Activated naive CD8-positive, alpha-beta T cell treated with anti-CD3 and anti-CD28 coated beads, Interleukin-2, amount 50 U/mL, for 24 hours (primary cell): ENCODE data around the gene CCNI.
A peak's percentile ranks its signal among the peaks of the same experiment; 100 is the strongest.

ENCODE experiments used
- ATAC-seq: fragments of 150-1000 bp; cut with Tn5 transposase; one replicate; pipeline ENCODE4 v1.10.0; 2021
- DNase-seq: peaks from one replicate; pipeline ENCODE4 v3.0.0; 2021
- H3K27ac Mint-ChIP-seq: one replicate; pipeline ENCODE4 v1.8.0; 2021; ENCODE audit warnings: mild to moderate bottlenecking, mixed read lengths
- H3K27me3 Mint-ChIP-seq: one replicate; pipeline ENCODE4 v1.8.0; 2021; ENCODE audit warnings: mixed read lengths
- H3K36me3 Mint-ChIP-seq: one replicate; pipeline ENCODE4 v1.8.0; 2021; ENCODE audit warnings: low read depth, mixed read lengths
- H3K4me1 Mint-ChIP-seq: one replicate; pipeline ENCODE4 v1.8.0; 2021; ENCODE audit warnings: mixed read lengths
- H3K4me3 Mint-ChIP-seq: one replicate; pipeline ENCODE4 v1.8.0; 2021; ENCODE audit warnings: mild to moderate bottlenecking, moderate library complexity, mixed read lengths
- H3K9me3 Mint-ChIP-seq: one replicate; pipeline ENCODE4 v1.8.0; 2021; ENCODE audit warnings: mixed read lengths

Gene CCNI

GRCh38 chr4:77075869-77076799 is at the start of gene CCNI:
CCNI (minus strand) TSS chr4:77075989; CDS start chr4:77066362, 9,627 bp downstream.
- H3K4me1 Mint-ChIP-seq, result peaks cover 60% of the 10 kb centered on the region
- H3K27ac Mint-ChIP-seq, result peak within 1 kb of the TSS; percentile 99
- DNase-seq (peak; percentile 95), ATAC-seq (peak; percentile 74)
- peaks cover 22% of the 10 kb centered on the region for H3K36me3 Mint-ChIP-seq
- peaks cover 6% of the 10 kb centered on the region for H3K27me3 Mint-ChIP-seq
- no peaks in the 10 kb centered on the region for H3K9me3 Mint-ChIP-seq
- H3K4me3 Mint-ChIP-seq, result no peak within 1 kb of the TSS

- peaks cover 4% of the 10 kb centered on the region for H3K9me3 Mint-ChIP-seq
- H3K27ac Mint-ChIP-seq, result no peak overlapping the region
- ATAC-seq (no peak), DNase-seq (no peak)
- peaks cover 15% of the 10 kb centered on the region for H3K4me1 Mint-ChIP-seq
- no peak overlapping the region for H3K4me3 Mint-ChIP-seq
- H3K27me3 Mint-ChIP-seq, result no peaks in the 10 kb centered on the region
- no peaks in the 10 kb centered on the region for H3K36me3 Mint-ChIP-seq
These were observed 48.8 kb upstream of the CCNI start for GRCh38 chr4:77124576-77124975.

- ATAC-seq (no peak), DNase-seq (no peak)
- H3K4me3 Mint-ChIP-seq, result no peak overlapping the region
- no peaks in the 10 kb centered on the region for H3K27me3 Mint-ChIP-seq
- H3K4me1 Mint-ChIP-seq, result peaks cover 15% of the 10 kb centered on the region
- no peaks in the 10 kb centered on the region for H3K36me3 Mint-ChIP-seq
- H3K9me3 Mint-ChIP-seq, result no peaks in the 10 kb centered on the region
- H3K27ac Mint-ChIP-seq, result no peak overlapping the region
These were observed 47.6 kb upstream of the CCNI start for GRCh38 chr4:77123411-77123810.

GRCh38 chr4:77122656-77123055 is 46.9 kb upstream of the CCNI start:
- Mint-ChIP-seq H3K27ac (no peak overlapping the region), H3K36me3 (no peaks in the 10 kb centered on the region), H3K9me3 (no peaks in the 10 kb centered on the region), H3K27me3 (no peaks in the 10 kb centered on the region), H3K4me1 (peaks cover 10% of the 10 kb centered on the region), H3K4me3 (no peak overlapping the region)
- no peak for DNase-seq
- no peak for ATAC-seq

GRCh38 chr4:77121736-77122240 is 46.0 kb upstream of the CCNI start:
- Mint-ChIP-seq H3K4me1 (peaks cover 3% of the 10 kb centered on the region), H3K36me3 (no peaks in the 10 kb centered on the region), H3K4me3 (no peak overlapping the region), H3K27me3 (no peaks in the 10 kb centered on the region), H3K27ac (no peak overlapping the region), H3K9me3 (no peaks in the 10 kb centered on the region)
- DNase-seq, result no peak
- no peak for ATAC-seq

- Mint-ChIP-seq H3K27me3 (no peaks in the 10 kb centered on the region), H3K36me3 (no peaks in the 10 kb centered on the region), H3K4me3 (no peak overlapping the region), H3K27ac (no peak overlapping the region), H3K4me1 (peaks cover 2% of the 10 kb centered on the region), H3K9me3 (no peaks in the 10 kb centered on the region)
- no peak for ATAC-seq
- no peak for DNase-seq
These were observed 45.2 kb upstream of the CCNI start for GRCh38 chr4:77120886-77121508.

- no peak for DNase-seq
- H3K27me3 Mint-ChIP-seq, result no peaks in the 10 kb centered on the region
- ATAC-seq, result no peak
- H3K4me1 Mint-ChIP-seq, result no peaks in the 10 kb centered on the region
- no peaks in the 10 kb centered on the region for H3K9me3 Mint-ChIP-seq
- H3K27ac Mint-ChIP-seq, result no peak overlapping the region
- H3K4me3 Mint-ChIP-seq, result no peak overlapping the region
- H3K36me3 Mint-ChIP-seq, result no peaks in the 10 kb centered on the region
These were observed 41.9 kb upstream of the CCNI start for GRCh38 chr4:77117721-77118120.

GRCh38 chr4:77113069-77113468 is 37.3 kb upstream of the CCNI start:
- ATAC-seq (no peak), DNase-seq (no peak)
- H3K27me3 Mint-ChIP-seq, result peaks cover 3% of the 10 kb centered on the region
- no peak overlapping the region for H3K27ac Mint-ChIP-seq
- no peaks in the 10 kb centered on the region for H3K36me3 Mint-ChIP-seq
- H3K4me3 Mint-ChIP-seq, result no peak overlapping the region
- H3K4me1 Mint-ChIP-seq, result no peaks in the 10 kb centered on the region
- H3K9me3 Mint-ChIP-seq, result no peaks in the 10 kb centered on the region

- ATAC-seq, result no peak
- H3K4me1 Mint-ChIP-seq, result no peaks in the 10 kb centered on the region
These were observed 34.9 kb upstream of the CCNI start for GRCh38 chr4:77110730-77111129.

GRCh38 chr4:77104791-77105540 is 29.2 kb upstream of the CCNI start:
- no peak overlapping the region for H3K27ac Mint-ChIP-seq
- H3K4me3 Mint-ChIP-seq, result no peak overlapping the region
- H3K27me3 Mint-ChIP-seq, result peaks cover 10% of the 10 kb centered on the region
- no peak for ATAC-seq
- no peaks in the 10 kb centered on the region for H3K36me3 Mint-ChIP-seq
- H3K4me1 Mint-ChIP-seq, result peaks cover 13% of the 10 kb centered on the region
- H3K9me3 Mint-ChIP-seq, result no peaks in the 10 kb centered on the region
- DNase-seq, result peak; percentile 8

More at GRCh38 chr4:77110730-77111129, 34.9 kb upstream of the CCNI start:
- DNase-seq, result no peak
- Mint-ChIP-seq H3K9me3 (no peaks in the 10 kb centered on the region), H3K27me3 (peaks cover 10% of the 10 kb centered on the region), H3K36me3 (no peaks in the 10 kb centered on the region), H3K4me3 (no peak overlapping the region), H3K27ac (no peak overlapping the region)

- H3K9me3 Mint-ChIP-seq, result no peaks in the 10 kb centered on the region
- H3K27me3 Mint-ChIP-seq, result peaks cover 9% of the 10 kb centered on the region
- DNase-seq (no peak), ATAC-seq (no peak)
- no peak overlapping the region for H3K4me3 Mint-ChIP-seq
- peaks cover 14% of the 10 kb centered on the region for H3K4me1 Mint-ChIP-seq
- H3K27ac Mint-ChIP-seq, result no peak overlapping the region
- no peaks in the 10 kb centered on the region for H3K36me3 Mint-ChIP-seq
These were observed 28.6 kb upstream of the CCNI start for GRCh38 chr4:77104388-77104787.

GRCh38 chr4:77100234-77100633 is 24.4 kb upstream of the CCNI start:
- Mint-ChIP-seq H3K27me3 (no peaks in the 10 kb centered on the region), H3K36me3 (no peaks in the 10 kb centered on the region), H3K4me1 (peaks cover 20% of the 10 kb centered on the region), H3K4me3 (no peak overlapping the region), H3K9me3 (no peaks in the 10 kb centered on the region), H3K27ac (no peak overlapping the region)
- ATAC-seq (no peak), DNase-seq (no peak)

- Mint-ChIP-seq H3K4me3 (no peak overlapping the region), H3K27me3 (no peaks in the 10 kb centered on the region), H3K36me3 (no peaks in the 10 kb centered on the region), H3K4me1 (peaks cover 20% of the 10 kb centered on the region), H3K9me3 (no peaks in the 10 kb centered on the region), H3K27ac (no peak overlapping the region)
- DNase-seq (no peak), ATAC-seq (no peak)
These were observed 21.8 kb upstream of the CCNI start for GRCh38 chr4:77097611-77098010.

- Mint-ChIP-seq H3K9me3 (no peaks in the 10 kb centered on the region), H3K27ac (no peak overlapping the region), H3K27me3 (no peaks in the 10 kb centered on the region), H3K36me3 (no peaks in the 10 kb centered on the region), H3K4me3 (no peak overlapping the region), H3K4me1 (peaks cover 17% of the 10 kb centered on the region)
- peak; percentile 100 for ATAC-seq
- DNase-seq, result peak; percentile 72
These were observed 19.5 kb upstream of the CCNI start for GRCh38 chr4:77095101-77095821.
